Prostate gland (tissue), 2 donors: Measurements from ENCODE around the gene SKIDA1. TPM values are rescaled to one million over a fixed set of nuclear protein-coding genes. Genes with fewer than 3 reads are reported as not detected.

Experiments
- DNase-seq: peaks from one replicate; pipeline ENCODE4 v3.0.0-alpha.2; 2019; ENCODE audit warnings: low spot score
- H3K27ac ChIP-seq, 2 donors: fragments of 200-600 bp; sonication (generic); 2 replicates each; pipeline ENCODE4 v1.5.1; 2017 to 2019
- H3K27me3 ChIP-seq: fragments of 200-600 bp; sonication (generic); replicated peaks from 2 replicates; pipeline ENCODE4 v1.5.1; 2019; ENCODE audit not compliant: insufficient read depth
- H3K36me3 ChIP-seq, 2 donors: fragments of 200-600 bp; sonication (generic); 1 replicate in 1 of 2; 2 replicates in 1 of 2; pipeline versions ENCODE4 v1.5.1 to v1.8.1; 2017 to 2019
- H3K4me1 ChIP-seq: fragments of 200-600 bp; sonication (generic); replicated peaks from 2 replicates; pipeline ENCODE4 v1.5.1; 2019
- H3K4me3 ChIP-seq, 2 donors: fragments of 200-600 bp; sonication (generic); 2 replicates each; pipeline ENCODE4 v1.5.1; 2017 to 2019
- H3K9me3 ChIP-seq: fragments of 200-600 bp; sonication (generic); 2 replicates; pipeline ENCODE4 v1.5.1; 2017
- CTCF ChIP-seq, 4 experiments: fragments of 200-600 bp in 2 of 4; fragments of 450-650 bp in 2 of 4; sonication (generic) in 2 of 4; IDR thresholded peaks; 1 replicate in 3 of 4; 2 replicates in 1 of 4; pipeline ENCODE4 v1.5.1; 2016 to 2019; ENCODE audit warnings: antibody characterized with exemption in 4 of 4, mild to moderate bottlenecking in 2 of 4, moderate library complexity in 2 of 4
- POLR2A ChIP-seq: fragments of 450-650 bp; IDR thresholded peaks from one replicate; pipeline ENCODE4 v1.6.1; 2016; ENCODE audit warnings: antibody characterized with exemption, mild to moderate bottlenecking
- POLR2AphosphoS5 ChIP-seq: sonication (generic); formaldehyde crosslinking; IDR thresholded peaks from one replicate; pipeline ENCODE4 v1.6.1; 2017; ENCODE audit warnings: antibody characterized with exemption
- WGBS: methylation state at CpG from one replicate; pipeline ENCODE4 v1.1.5; 2018; 5-methylcytosine and 5-hydroxymethylcytosine counted together
- intact Hi-C: fragments of 100-400 bp; cut with DNase I; formaldehyde crosslinking; loops from one replicate; pipeline ENCODE4 v1.14.2; 2022
- total RNA-seq, 2 donors: library from RNA; depleted of rRNA; stranded (reverse); fragments of >200 nt; gene quantifications; one replicate each; pipeline ENCODE4 v1.1.0, GENCODE V29; 2016

Gene SKIDA1
- total RNA-seq, 2 donors from 2014 or later: 1.5 to 4.3 TPM

- peak overlapping the region; percentile 2 to 6 for H3K4me3 ChIP-seq
- no peak overlapping the region for H3K27ac ChIP-seq
- H3K36me3 ChIP-seq: no peaks in the 10 kb centered on the region
- no peak for DNase-seq
- no peaks in the 10 kb centered on the region for H3K9me3 ChIP-seq
- intact Hi-C loops: no loop called here
- H3K4me1 ChIP-seq: no peaks in the 10 kb centered on the region
- no peaks in the 10 kb centered on the region for H3K27me3 ChIP-seq
- TF ChIP-seq POLR2AphosphoS5: no peak
- no peak for TF ChIP-seq POLR2A
- TF ChIP-seq CTCF (IDR thresholded peaks at IDR 0.05): no peak
- 40% methylated on average over 36 of the region's 39 CpGs for WGBS
Observed at GRCh38 chr10:21510241-21511094, 15.0 kb downstream of the SKIDA1 start.

GRCh38 chr10:21509341-21510240 lies 15.9 kb downstream of the SKIDA1 start:
- WGBS: 79% methylated on average over 49 of the region's 58 CpGs

GRCh38 chr10:21508706-21509331 lies 16.7 kb downstream of the SKIDA1 start:
- no peak for DNase-seq
- WGBS: 95% methylated on average over 43 of the region's 43 CpGs
- TF ChIP-seq CTCF (IDR thresholded peaks at IDR 0.05) (no peak), POLR2A (no peak), POLR2AphosphoS5 (no peak)
- Histone ChIP-seq H3K4me3 (no peak overlapping the region), H3K36me3 (no peaks in the 10 kb centered on the region), H3K27ac (no peak overlapping the region), H3K27me3 (no peaks in the 10 kb centered on the region), H3K4me1 (no peaks in the 10 kb centered on the region), H3K9me3 (no peaks in the 10 kb centered on the region)
- intact Hi-C loops: no loop called here

More at GRCh38 chr10:21509341-21510240, 15.9 kb downstream of the SKIDA1 start:
- no peaks in the 10 kb centered on the region for H3K27me3 ChIP-seq
- TF ChIP-seq CTCF (IDR thresholded peaks at IDR 0.05) (no peak), POLR2A (no peak), POLR2AphosphoS5 (no peak)
- no peak overlapping the region for H3K27ac ChIP-seq
- intact Hi-C loops: no loop called here
- H3K36me3 ChIP-seq: no peaks in the 10 kb centered on the region
- H3K4me1 ChIP-seq: no peaks in the 10 kb centered on the region
- no peaks in the 10 kb centered on the region for H3K9me3 ChIP-seq
- DNase-seq: no peak
- H3K4me3 ChIP-seq: peak overlapping the region; percentile 2 to 6

GRCh38 chr10:21507150-21507549 lies 18.3 kb downstream of the SKIDA1 start:
- H3K9me3 ChIP-seq: no peaks in the 10 kb centered on the region
- no peaks in the 10 kb centered on the region for H3K27me3 ChIP-seq
- 90% methylated on average over 21 of the region's 21 CpGs for WGBS
- H3K27ac ChIP-seq: no peak overlapping the region
- DNase-seq: no peak
- no peak overlapping the region for H3K4me3 ChIP-seq
- intact Hi-C loops: no loop called here
- H3K36me3 ChIP-seq: no peaks in the 10 kb centered on the region
- no peaks in the 10 kb centered on the region for H3K4me1 ChIP-seq
- TF ChIP-seq CTCF (IDR thresholded peaks at IDR 0.05): no peak
- TF ChIP-seq POLR2A: no peak
